NCI-H345 (cell line): ENCODE measurements around the gene SMAP1.

ENCODE experiments used
- DNase-seq: peaks from one replicate; lab custom pipeline; 2025; lab: John Stamatoyannopoulos, UW

SMAP1 gene

GRCh38 chr6:70900047-70900446, 232.4 kb downstream of the SMAP1 start:
- no peak for DNase-seq

GRCh38 chr6:70901324-70901723, 233.6 kb downstream of the SMAP1 start:
- no peak for DNase-seq

GRCh38 chr6:70903665-70904452, 236.2 kb downstream of the SMAP1 start:
- DNase-seq: no peak

- DNase-seq: no peak
Measured at GRCh38 chr6:70905742-70906141, 238.1 kb downstream of the SMAP1 start.
